Measurements from ENCODE around the gene CHRNA7.

Gene CHRNA7

DNA sequence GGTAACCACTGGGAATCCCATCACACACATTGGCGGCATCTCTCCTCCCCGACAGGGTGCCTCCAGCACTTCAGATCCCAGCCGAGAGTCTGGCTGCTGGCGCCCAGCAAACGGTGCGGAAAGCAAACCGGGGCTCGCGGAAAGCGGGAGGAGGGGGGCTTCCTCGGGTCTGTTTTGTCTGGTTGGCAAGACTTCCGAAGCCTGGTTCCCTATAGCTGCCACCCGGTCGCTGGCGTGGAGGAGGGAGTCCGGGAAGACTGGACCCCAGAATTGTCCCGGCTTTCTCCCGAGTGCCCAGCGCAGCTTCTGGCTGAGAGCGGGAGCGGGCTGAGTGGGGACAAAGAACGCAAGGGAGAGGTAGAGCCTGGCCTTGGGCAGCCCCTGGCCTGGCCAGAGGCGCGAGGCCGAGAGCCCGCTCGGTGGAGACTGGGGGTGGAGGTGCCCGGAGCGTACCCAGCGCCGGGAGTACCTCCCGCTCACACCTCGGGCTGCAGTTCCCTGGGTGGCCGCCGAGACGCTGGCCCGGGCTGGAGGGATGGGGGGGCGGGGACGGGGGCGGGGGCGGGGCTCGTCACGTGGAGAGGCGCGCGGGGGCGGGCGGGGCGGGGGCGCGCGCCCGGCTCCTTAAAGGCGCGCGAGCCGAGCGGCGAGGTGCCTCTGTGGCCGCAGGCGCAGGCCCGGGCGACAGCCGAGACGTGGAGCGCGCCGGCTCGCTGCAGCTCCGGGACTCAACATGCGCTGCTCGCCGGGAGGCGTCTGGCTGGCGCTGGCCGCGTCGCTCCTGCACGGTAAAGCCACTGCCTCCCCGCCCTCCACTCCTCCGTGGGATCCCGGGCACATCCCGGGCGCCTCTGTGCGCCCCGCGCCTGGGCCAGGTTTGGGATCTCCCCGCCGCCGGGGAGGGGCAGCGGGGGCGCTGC is at the start of gene CHRNA7:
TSS of gene CHRNA7 (plus strand) at position 654 of the 920 bp plus-strand sequence. CDS start at position 734, 80 bp downstream.
- DNase-seq (ENCODE audit: low read depth, low spot score): no peak

DNA sequence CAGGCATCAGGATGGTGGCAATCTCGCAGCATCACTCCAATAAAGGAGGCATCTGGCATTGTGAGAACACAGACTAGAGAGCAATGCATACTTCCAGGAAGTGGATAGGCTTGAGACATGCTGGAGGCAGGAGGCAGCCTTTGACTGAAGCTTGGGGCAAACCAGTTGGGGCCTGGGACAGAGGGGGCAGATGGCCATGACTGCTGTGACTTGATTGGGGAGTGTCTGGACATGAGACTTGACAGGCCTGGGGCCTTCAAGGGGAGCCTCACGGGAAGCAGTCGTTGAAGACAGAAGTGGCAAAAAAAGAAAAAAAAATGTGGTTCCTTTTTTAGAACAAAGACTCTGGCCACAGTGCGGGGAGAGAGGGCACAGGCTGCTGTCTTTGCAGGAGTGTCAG is 44.7 kb upstream of the CHRNA7 start:
- DNase-seq (ENCODE audit: low read depth, low spot score): no peak

DNA sequence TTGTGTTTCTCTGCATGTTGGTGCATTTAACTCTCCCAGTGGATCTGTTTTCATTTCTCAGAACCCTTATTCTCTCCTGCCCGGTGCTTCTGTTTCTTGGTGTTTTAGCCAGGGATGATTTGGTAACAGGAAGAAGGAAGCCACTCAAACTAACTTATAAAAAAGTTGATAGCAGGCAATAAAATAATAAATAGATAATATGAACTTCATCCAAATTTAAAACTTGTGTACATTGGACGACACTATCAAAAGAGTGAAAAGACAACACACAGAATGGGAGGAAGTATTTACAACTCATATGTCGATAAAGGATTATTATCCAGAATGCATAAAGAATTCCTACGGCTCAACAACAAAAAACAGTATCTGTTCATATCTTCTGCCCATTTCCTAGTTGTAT is 37.3 kb upstream of the CHRNA7 start:
- no peak for DNase-seq (ENCODE audit: low read depth, low spot score)

DNA sequence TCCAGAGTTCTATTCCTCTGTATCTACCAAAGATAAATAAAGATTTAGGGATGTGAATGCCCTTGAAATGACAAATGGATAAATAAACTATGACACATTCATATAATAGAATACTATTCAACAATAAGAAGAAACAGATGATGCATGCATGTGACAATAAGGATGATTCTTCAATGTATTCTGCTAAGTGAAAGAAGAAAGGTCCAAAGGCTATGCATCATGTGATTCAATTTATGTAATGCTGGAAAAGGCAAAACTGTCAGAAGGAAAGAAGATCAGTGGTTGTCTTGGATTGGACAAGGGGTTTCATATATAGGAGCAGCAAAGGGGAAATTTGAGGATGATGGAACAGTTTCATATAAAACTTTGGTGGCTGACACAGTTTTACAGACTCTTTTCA is 32.6 kb upstream of the CHRNA7 start:
- no peak for DNase-seq (ENCODE audit: low read depth, low spot score)

DNA sequence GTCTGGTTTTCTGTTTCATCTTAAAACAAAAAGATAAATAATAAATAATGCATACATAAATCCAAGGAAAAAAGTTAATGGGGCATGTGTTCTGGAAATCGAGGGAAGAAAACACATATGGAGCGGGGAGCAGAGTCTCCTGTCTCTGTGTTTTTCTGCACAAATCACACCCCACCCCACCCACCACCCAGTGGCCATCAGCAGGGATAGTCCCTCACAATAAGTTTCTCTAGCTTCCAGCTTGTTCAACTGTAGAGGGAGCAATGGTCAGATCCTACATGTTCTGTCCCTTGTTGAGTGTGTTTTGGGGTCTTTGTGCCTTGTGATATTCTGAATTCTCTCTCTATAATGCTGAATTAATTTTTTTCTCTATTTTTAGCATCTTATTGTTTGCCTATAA is 26.8 kb upstream of the CHRNA7 start:
- no peak for DNase-seq (ENCODE audit: low read depth, low spot score)

DNA sequence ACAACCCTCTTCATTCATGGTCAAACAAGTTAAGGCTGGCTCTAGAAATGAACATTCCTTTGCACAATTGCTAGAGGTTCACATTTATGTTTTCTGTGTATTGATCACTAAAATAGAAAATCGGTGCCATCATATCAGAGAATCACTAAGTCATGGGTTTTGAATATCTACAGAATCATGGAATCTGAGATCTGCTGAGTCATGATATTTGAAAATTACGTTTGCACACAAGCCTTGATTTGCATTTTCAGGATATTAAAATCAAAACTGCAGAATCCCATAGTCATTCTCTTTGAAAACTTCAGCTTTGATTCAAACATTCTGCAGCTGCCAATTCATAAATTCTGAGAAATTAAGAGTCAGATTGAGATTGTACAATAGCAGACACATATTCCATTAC is 26.1 kb upstream of the CHRNA7 start:
- DNase-seq (ENCODE audit: low read depth, low spot score): no peak

DNA sequence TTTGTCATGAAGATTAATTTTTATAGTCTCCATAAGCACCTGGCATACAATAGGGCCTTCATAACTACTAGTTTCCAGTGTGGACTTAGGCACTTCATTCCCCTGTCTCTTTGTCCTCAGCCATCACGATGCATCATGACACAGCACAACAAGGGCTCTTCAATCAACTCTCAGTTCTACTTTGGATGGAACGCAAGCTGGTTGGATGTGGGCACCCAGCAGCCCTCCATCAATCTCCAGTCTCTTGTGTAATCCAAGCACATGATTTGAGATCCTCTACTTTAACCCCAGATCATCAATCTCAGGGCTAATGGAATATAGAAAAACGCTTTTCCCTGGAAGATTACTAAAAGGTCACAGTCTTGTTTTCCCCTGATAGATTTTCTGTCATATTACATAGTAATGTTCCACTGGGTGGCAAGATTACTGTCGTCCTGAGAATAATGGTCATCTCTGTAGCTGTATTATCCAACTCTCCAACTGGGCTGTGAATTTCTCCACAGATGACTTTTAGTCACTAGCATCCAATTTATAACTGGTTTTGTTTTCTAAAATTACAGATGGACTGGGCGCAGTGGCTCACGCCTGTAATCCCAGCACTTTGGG is 22.9 kb upstream of the CHRNA7 start:
- no peak for DNase-seq (ENCODE audit: low read depth, low spot score)

DNA sequence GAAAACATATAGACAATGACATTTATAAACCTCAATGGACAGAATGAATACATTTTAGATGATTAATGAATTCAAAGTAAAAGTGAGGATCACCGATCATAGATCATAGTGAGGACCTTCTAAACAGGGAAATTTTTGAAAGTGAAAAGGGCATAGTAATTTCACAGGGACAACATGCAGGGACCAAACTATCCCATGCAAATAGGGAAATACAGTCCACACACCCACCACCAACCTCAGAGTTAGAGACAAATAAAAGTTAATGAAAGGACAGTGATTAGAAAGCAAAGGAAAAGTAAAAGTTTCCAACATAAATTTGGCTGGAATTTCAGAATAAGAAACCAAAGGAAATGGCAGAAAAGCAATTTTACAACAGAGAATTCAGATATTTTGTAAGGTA is 15.4 kb upstream of the CHRNA7 start:
- DNase-seq (ENCODE audit: low read depth, low spot score): no peak

DNA sequence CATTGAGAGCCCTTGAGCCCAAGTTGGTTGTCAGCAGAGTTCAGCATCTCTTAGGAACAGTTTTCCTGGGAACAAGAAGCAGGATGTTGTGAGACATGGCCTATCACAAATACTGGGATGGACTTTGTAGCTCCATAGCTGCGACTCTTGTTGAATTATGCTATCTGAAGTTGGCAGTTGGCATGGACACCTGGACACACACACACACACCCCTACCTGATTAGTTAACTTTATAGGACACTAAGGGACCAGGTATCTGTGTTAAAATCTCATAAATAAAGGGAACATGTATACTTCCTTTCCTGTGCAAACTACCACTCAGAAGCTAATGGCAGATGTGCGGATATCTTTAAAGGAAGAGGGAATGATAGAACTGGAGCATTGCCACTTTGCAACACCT is 10.2 kb upstream of the CHRNA7 start:
- no peak for DNase-seq (ENCODE audit: low read depth, low spot score)

DNA sequence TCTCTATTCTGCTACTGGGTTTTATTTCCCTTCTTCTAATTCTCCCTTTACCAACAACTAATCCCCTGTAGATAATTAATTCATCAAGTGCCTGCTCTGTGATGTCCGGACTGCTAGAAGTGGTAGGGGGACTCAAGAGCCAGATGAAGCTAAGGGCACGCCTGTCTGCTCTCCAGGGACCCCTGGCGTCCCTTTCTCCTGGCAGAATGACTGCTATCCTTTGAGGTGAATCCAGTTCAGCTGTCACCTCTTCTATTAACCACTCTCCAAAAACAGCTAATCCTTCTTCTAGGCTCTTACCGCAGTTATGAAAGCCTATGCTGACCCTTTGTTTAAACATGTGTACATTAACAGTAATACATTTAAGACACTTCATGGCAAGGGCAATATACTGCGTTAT is 1.4 kb upstream of the CHRNA7 start:
- no peak for DNase-seq (ENCODE audit: low read depth, low spot score)

DNA sequence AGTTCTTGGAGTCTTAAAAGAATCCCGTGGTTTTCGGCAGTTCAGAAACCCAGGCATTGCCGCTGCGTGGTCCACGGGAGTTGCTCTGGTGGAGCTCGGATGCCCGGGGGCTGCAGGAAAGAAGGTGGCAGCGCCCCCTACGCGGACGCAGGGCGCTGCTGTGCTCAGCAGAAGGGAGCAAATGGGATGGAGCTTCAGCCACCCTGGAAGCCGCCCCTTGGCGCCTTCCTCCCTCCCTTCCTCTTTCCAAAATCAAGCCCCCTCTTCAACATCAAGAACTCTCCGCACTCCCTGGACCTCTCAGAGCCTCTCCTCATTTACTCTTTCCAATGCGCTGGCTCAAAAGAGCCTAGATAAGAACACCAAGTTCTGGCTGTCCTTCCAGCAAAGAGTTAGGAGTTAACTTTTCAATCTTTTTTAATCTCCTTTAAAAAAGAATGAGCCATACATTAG is 880 bp upstream of the CHRNA7 start:
- no peak for DNase-seq (ENCODE audit: low read depth, low spot score)

DNA sequence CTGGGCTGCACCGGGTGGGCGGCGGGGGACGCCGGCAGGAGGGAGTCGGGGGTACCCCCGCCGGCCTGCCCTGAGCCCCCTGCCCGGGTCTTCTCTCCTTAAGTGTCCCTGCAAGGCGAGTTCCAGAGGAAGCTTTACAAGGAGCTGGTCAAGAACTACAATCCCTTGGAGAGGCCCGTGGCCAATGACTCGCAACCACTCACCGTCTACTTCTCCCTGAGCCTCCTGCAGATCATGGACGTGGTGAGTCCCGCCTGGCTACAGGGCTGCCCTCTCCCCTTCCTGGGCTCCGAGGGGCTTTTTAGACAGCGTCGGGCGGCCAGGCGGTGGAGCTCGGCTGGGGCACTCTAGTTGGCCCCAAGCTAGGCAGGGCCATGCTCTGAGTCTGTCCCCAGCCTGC is 480 bp downstream of the CHRNA7 start:
- no peak for DNase-seq (ENCODE audit: low read depth, low spot score)

DNA sequence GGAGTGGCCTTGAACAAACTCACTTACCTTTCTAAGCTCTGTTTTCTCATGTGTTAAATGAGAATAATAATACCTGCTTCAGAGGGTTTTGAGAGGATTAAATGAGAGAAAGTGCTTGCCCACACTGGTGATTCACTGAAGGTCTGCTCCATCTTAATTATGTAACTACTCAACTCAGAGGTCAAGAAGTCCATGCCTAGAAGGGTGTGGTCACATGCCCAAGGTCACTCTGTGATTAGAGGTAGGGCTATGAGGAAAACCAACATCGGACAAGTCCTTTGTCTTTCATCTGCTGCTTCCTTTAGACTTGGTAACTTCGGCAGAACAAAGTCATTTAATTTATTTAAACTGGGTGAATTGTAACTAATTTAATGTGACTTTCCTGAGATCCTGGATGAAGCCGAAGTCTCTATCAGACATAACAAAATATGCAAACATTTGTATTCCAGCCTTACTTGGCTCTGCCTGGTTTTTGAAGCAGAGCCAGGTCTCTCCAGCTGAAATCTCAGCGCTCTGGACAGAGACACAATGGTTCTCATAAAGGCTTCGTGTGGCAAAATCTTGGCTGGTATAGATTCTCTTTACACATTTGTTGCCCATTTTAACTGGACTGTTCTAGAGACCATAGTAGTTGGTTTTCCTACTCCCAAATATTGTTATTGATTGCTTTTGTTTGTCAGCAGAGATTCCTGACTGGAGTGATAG is 3.0 kb downstream of the CHRNA7 start:
- DNase-seq (ENCODE audit: low read depth, low spot score): no peak

DNA sequence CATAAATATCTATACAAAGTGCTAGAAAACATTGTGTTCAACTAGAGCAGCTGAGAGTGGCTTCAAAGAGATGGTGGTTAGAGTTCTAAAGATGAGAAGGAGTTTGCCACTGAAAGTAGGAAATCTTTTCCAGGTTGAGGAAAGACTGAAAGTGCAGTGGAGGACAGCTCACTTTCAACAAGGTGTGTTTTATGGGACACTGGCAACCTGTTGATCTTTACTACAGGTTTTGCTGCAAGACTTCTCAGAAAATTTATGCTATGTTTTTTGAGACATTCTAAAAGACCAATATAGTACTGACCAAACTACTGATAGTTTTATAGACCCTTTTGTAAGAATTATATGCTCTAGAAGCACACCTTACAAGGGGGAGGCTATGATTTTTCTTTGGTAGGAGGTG is 3.8 kb downstream of the CHRNA7 start:
- DNase-seq (ENCODE audit: low read depth, low spot score): no peak

DNA sequence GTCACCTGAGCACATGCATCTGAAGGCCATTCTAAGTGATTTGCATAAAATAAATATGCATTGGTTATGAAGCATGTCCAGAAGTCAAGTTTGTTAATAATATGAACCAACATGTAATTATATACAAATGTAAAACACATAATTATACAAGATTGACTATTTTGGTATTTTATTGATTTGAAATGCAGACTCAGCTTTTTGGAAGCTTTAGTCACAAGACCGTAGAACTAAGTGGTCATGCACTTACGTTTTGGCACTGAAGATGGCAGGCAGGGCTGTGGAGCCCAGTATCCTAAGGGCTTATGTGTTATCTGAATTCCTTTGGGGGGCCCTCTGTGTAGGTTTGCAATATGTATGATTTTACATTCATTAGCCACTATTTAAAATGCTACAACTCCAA is 5.0 kb downstream of the CHRNA7 start:
- no peak for DNase-seq (ENCODE audit: low read depth, low spot score)

DNA sequence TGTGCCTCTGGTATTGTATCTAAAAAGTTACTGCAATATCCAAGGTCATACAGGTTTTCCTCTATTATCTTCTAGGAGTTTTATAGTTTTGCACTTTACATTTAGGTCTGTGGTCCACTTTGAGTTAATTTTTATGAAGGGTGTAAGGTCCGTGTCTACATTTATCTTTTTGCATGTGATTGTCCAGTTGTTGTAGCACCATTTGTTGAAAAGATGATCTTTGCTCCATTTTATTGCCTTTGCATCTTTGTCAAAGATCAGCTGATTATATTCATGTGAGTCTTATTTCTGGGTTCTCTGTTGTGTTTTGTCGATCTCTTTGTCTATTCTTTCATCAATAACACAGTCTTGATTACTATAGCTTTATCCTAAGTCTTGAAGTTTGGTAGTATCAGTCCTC is 6.7 kb downstream of the CHRNA7 start:
- no peak for DNase-seq (ENCODE audit: low read depth, low spot score)

DNA sequence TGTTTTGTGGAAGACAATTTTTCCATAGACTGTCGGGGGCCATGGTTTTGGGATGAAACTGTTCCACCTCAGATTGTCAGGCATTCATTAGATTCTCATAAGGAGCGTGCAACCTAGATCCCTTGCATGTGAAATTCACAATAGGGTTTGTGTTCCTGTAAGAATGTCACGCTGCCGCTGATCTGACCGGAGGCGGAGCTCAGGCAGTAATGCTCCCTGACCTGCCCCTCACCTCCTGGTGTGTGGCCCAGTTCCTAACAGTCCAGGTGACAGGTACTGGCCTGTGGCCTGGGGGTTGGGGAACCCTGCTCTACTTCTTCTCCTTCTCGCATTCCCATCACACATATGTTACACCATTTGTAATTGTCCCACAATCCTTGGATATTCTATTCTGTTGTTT is 11.0 kb downstream of the CHRNA7 start:
- no peak for DNase-seq (ENCODE audit: low read depth, low spot score)

DNA sequence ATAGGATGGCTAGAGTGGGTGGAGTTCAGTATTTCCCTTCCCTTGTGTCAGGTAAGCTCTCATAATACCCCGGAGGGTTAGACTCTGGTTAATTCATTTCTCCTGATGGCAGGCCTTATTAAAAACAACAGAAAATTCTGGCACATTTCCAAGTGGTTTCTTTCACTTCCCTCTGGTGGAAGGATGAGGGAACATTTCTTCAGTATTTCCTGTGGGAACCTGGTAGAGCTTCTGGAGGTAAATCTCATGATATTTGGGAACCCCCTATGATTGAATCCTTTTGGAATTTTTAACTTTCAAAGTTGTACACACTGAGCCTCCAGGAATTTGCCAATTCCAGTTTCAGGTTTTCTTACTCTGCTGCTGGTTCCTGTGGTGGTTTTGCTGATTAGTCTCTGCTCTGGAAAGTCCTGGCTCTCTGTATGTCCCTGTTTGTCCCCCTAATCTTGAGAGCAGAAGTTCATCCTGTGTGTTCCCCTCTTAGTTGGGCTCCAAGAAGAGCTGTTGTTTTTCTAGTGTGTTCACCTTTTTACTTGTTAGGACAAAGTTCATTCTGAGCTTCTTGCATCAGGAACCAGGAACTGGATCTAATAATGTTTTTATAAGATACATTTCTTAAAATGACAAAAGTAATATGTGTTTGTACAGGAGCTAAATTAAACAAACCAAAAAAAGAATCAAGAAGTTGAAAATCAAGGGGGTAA is 12.1 kb downstream of the CHRNA7 start:
- DNase-seq (ENCODE audit: low read depth, low spot score): no peak

DNA sequence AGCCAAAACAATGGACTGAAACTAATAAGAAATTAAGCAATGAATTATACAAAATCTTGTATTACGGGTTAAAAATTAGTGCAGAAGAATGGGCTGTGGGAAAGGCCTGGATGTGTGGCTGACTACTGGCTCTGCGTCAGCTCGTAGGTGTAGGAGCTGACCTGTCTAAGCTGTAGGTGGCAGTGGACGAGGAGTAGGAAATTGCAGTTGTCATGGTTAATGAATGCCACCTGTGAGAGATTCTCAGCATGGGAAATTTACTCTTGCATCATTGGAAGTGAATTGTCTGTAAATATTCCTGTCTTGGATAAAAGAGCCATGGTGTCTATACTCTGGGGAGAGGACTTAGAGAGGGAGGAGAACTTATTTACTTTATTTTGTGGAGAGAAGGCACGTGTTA is 23.4 kb downstream of the CHRNA7 start:
- DNase-seq (ENCODE audit: low read depth, low spot score): no peak

DNA sequence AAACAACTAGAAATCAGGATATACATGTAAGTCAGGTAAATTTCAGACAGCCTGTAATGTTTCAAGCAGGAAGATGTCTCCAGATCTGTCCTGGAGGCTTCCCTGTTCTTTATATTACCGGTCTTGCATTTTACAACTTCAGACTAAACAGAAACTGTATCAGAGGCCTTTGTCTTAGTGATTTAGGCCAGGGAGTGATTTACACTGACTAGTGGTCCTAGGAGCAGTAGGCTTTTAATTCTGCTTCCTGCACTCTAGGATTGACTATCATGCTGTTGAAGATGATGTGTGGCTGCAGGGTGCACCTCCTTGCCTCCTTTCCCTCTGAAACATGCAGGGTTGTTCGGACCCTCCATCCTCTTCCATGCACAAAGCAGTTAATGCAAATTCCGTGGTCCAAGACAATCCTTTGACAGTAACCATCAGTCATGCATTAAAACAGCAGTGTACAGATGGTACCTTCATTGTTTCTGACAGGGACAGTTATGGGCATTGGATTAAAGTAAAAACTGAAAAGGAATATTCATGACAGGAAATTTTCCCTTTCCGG is 27.6 kb downstream of the CHRNA7 start:
- no peak for DNase-seq (ENCODE audit: low read depth, low spot score)

DNA sequence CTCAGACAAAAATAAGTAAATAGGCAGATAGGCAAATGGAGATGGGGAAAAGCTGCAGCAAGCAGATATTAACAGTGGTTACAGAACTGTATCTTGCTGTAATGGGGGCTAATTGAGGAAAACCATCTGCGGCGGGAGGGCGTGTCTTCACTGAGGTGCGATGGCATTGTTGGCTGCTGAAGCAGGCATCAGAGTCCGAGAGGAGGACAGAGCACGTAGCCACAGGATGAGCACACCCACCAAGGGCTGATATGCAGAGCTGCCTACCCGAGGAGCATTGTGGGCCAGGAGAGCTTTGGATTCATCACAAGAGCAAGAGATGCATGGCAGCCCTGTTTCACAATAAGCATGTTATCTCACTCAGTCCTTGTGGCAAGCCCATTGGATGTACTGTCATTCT is 30.4 kb downstream of the CHRNA7 start:
- no peak for DNase-seq (ENCODE audit: low read depth, low spot score)

DNA sequence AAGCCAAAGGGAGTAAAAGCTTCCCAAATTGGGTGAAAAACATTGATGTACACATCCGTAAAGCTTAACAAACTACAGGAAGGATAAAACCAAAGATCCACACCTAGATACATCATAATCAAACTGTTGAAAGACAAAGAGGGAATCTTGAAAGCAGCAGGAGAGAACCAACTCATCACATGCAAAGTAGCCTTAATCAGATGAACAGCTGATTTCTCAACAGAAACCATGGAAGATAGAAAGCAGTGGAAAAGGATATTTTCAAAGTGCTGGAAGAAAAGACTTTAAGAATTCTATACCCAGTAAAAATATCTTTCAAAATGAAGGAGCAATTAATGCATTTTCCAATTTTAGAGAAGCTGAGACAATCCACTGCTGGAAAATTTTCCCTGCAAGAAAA is 36.8 kb downstream of the CHRNA7 start:
- no peak for DNase-seq (ENCODE audit: low read depth, low spot score)

All from activated CD4-positive, CD25-positive, alpha-beta regulatory T cell treated with anti-CD3 and anti-CD28 coated beads, Interleukin-2, amount 50 U/mL, for 16 hours (primary cell).